GM21367 (cell line): ENCODE results near the gene PYGB.

Experiments
- ATAC-seq: cut with Tn5 transposase; IDR thresholded peaks from one replicate; pipeline ENCODE4 v1.9.1; 2021; ENCODE audit not compliant: unreplicated experiment

Gene PYGB

GRCh38 chr20:25215521-25215920, 32.4 kb upstream of the PYGB start:
- ATAC-seq, result no peak

DNA sequence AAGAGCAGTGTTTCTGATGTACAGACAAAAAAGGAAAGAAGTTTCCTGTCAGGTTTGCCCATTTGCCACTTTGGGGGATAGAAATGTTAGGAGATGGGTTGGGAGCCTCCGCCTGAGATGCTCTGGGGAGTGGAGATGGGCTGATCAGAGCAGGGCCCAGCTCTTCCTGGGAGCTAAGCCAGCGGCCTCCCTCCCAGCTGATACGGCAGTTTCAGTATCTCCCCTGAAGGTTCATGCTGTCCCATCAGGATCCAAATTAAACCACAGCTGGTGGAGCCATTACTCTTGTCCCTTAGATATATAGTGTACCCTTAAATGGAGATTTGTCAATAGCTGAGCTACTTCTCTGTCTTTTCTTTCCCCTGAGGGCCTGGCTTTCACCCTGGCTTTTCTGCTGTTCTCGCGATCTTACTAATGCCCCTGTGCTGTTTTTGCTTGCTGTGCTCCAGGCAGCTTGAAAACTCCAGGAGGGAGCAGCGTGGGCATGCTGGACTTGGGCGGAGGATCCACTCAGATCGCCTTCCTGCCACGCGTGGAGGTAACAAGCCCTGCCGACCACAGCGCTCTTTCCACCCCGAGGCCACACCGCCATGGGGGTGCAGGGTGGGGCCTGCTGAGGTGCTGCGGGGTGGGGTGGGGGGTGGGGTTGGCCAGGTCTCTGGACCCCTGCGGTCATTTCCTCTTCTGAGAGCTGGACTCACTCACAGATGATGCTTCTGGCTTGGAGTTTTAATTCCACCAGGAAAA, 31.5 kb upstream of the PYGB start:
- ATAC-seq, result no peak

DNA sequence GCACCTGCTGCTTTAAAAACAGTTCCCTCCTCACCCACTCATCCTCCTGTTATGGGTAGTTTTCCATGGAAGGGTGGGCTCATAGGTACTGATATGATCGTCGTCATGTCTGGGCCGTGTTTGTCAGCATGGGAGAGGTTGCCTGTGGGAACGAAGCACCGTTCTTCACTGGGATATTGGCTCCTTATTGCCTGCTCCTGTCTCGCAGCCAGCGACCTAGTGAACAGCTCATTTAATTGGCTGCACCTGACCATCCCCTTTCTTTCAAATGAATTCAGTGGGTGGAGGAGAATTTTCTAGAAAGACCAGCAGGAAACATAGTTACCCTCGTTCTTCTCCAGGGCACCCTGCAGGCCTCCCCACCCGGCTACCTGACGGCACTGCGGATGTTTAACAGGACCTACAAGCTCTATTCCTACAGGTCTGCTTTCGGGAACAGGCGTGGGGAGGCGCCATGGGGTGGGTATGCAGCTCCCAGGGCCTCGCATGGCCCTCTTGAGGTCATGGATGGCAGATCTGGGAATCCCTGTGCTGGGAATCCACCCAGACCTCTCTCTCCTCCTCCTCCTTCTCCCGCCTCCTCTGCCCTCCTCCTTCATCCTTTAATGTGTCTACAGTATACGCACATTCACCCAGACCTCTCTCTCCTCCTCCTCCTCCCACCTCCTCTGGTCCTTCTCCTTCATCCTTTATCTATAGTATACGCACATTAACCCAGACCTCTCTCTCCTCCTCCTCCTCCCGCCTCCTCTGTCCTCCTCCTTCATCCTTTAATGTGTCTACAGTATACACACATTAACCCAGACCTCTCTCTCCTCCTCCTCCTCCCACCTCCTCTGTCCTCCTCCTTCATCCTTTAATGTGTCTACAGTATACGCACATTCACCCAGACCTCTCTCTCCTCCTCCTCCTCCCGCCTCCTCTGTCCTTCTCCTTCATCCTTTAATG, 30.4 kb upstream of the PYGB start:
- ATAC-seq, result no peak

GRCh38 chr20:25218109-25218486, 29.8 kb upstream of the PYGB start:
- ATAC-seq, result no peak

GRCh38 chr20:25218492-25218891, 29.4 kb upstream of the PYGB start:
- no peak for ATAC-seq

GRCh38 chr20:25219365-25219764, 28.5 kb upstream of the PYGB start:
- ATAC-seq, result no peak

GRCh38 chr20:25220021-25220730, 27.7 kb upstream of the PYGB start:
- no peak for ATAC-seq

- no peak for ATAC-seq
Measured at GRCh38 chr20:25220810-25221591, 26.9 kb upstream of the PYGB start.

- ATAC-seq, result no peak
Measured at GRCh38 chr20:25221592-25222460, 26.1 kb upstream of the PYGB start.

- ATAC-seq, result no peak
Measured at GRCh38 chr20:25222461-25223178, 25.3 kb upstream of the PYGB start.

GRCh38 chr20:25223179-25223661, 24.7 kb upstream of the PYGB start:
- ATAC-seq, result no peak

GRCh38 chr20:25223765-25224720, 23.8 kb upstream of the PYGB start:
- no peak for ATAC-seq

- ATAC-seq, result no peak
Measured at GRCh38 chr20:25224941-25225340, 22.9 kb upstream of the PYGB start.

DNA sequence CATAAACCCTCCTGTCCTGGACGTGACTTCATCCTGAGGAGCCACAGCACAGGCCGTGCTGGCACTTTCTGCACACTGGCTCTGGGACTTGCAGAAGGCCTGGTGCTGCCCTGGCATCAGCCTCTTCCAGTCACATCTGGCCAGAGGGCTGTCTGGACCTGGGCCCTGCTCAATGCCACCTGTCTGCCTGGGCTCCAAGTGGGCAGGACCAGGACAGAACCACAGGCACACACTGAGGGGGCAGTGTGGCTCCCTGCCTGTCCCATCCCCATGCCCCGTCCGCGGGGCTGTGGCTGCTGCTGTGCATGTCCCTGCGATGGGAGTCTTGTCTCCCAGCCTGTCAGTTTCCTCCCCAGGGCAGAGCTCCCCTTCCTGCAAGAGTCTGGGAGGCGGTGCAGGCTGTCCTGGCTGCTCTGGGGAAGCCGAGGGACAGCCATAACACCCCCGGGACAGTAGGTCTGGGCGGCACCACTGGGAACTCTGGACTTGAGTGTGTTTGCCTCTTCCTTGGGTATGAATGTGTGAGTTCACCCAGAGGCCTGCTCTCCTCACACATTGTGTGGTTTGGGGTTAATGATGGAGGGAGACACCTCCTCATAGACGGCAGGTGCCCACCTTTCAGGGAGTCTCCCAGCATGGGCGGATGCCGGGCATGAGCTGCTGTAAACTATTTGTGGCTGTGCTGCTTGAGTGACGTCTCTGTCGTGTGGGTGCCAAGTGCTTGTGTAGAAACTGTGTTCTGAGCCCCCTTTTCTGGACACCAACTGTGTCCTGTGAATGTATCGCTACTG, 22.0 kb upstream of the PYGB start:
- ATAC-seq, result no peak

GRCh38 chr20:25226433-25227316, 21.2 kb upstream of the PYGB start:
- ATAC-seq, result no peak

DNA sequence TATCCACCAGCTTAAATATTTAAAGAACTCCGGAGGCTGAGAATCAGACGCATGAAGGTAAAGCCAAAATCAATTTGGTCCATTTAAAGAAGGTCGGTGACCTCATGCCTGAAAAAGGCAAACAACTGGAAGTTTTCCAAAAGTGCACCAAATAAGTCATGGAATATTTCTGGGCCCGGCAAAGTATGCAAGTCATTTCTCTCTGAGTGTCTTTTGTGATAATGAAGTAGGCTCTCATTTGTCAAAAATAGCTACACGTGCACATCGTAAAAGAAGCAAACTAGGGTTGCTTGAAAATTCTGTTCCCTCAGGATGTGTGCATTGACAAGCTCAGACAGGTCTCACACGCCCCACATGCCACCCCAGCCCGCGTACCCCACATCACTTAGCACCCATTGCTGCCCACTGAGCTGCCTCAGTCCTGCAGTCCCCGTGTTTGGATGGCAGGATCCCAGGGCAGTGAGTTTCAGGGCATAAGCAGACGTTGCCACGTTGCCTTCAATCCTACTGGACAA, 20.5 kb upstream of the PYGB start:
- no peak for ATAC-seq
